ENCODE measurements around the gene TM7SF3. TPM values are rescaled to one million over a fixed set of nuclear protein-coding genes. Genes with fewer than 3 reads are reported as not detected.
A peak's percentile ranks its signal among the peaks of the same experiment; 100 is the strongest.
"Not testable (repeated sequence)": the region's sequence is repeated elsewhere in the genome, so short reads cannot be mapped to it uniquely, and the experiment has no call there.

The TM7SF3 gene, protein sequence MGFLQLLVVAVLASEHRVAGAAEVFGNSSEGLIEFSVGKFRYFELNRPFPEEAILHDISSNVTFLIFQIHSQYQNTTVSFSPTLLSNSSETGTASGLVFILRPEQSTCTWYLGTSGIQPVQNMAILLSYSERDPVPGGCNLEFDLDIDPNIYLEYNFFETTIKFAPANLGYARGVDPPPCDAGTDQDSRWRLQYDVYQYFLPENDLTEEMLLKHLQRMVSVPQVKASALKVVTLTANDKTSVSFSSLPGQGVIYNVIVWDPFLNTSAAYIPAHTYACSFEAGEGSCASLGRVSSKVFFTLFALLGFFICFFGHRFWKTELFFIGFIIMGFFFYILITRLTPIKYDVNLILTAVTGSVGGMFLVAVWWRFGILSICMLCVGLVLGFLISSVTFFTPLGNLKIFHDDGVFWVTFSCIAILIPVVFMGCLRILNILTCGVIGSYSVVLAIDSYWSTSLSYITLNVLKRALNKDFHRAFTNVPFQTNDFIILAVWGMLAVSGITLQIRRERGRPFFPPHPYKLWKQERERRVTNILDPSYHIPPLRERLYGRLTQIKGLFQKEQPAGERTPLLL
- 118 and 119 TPM in 2 replicates for total RNA-seq

GRCh38 chr12:27014085-27014858, at the start of gene TM7SF3:
Gene TM7SF3 (minus strand): TSS chr12:27014384. CDS start chr12:27014168, 216 bp downstream.
- peak; percentile 67 for DNase-seq (ENCODE audit: low read depth)

- no peak for DNase-seq (ENCODE audit: low read depth)
Measured at GRCh38 chr12:27063250-27063851, 49.2 kb upstream of the TM7SF3 start.

GRCh38 chr12:27061317-27061716, 47.1 kb upstream of the TM7SF3 start:
- DNase-seq (ENCODE audit: low read depth), result no peak

GRCh38 chr12:27060740-27061139, 46.6 kb upstream of the TM7SF3 start:
- no peak for DNase-seq (ENCODE audit: low read depth)

DNA sequence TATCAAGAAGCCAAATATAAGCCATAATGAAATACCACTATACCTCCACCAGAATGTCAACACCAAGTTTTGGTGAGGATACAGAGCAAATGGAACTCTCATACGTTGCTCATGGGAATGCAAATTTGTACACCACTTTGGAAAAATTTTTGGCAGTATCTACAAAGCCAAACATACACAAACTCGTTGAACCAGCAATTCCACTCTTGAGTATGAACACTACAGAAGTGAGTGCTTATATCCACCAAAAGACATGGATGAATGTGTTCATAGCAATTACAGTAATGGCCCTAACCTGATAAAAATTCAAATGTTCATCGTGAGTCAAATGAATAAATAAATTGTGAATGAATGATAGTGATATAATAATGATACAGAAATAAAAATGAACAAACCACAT, 43.4 kb upstream of the TM7SF3 start:
- no peak for DNase-seq (ENCODE audit: low read depth)

GRCh38 chr12:27055966-27056365, 41.8 kb upstream of the TM7SF3 start:
- DNase-seq (ENCODE audit: low read depth), result no peak

GRCh38 chr12:27052742-27053141, 38.6 kb upstream of the TM7SF3 start:
- no peak for DNase-seq (ENCODE audit: low read depth)

DNA sequence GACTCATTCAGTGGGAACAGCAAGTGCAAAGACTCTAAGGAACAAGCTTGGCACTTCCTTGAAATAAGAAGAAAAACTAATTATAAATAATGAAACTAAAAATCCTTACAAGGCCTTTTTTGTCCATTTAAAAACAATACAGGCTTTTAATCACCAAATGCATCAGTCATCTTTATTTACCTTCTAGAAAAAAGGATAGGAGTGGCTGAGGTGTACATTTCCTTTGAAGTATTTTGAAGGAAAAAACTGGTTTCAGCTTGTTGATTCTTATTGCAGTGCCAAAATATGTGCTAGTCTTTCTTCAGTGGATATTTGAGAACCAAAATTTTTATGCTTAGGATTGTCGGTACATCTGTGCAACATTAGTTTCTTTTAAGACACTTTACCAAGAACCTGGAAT, 38.0 kb upstream of the TM7SF3 start:
- peak; percentile 11 for DNase-seq (ENCODE audit: low read depth)

GRCh38 chr12:27048822-27049752, 34.9 kb upstream of the TM7SF3 start:
- DNase-seq (ENCODE audit: low read depth), result no peak

DNA sequence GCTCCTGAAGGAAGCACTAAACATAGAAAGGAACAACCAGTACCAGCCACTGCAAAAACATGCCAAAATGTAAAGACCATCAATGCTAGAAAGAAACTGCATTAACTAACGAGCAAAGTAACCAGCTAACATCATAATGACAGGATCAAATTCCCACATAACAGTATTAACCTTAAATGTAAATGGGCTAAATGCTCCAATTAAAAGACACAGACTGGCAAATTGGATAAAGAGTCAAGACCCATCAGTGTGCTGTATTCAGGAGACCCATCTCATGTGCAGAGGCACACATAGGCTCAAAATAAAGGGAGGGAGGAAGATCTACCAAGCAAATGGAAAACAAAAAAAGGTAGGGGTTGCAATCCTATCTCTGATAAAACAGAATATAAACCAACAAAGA, 27.8 kb upstream of the TM7SF3 start:
- not testable (repeated sequence) for DNase-seq (ENCODE audit: low read depth)

- DNase-seq (ENCODE audit: low read depth), result not testable (repeated sequence)
Measured at GRCh38 chr12:27040637-27041036, 26.5 kb upstream of the TM7SF3 start.

GRCh38 chr12:27034607-27035293, 20.6 kb upstream of the TM7SF3 start:
- DNase-seq (ENCODE audit: low read depth), result no peak

DNA sequence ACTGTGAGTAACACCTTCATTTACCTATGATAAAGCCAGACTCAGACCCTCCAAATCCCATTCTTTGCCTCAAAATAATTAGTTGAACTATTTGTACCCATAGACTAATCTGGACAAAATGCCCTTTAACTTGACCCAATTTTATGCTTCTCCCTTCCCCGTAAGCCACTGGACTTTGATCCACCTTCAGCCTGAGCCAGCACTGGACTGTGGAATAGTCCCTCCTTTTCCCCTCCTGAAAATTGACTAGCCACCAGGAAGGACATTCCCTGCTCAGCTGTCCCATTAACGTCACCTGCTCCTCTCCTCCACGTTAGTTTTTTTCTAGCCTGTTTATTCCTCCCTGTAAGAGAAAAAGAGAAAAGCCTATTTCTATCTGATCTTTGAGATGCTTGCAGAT, 18.5 kb upstream of the TM7SF3 start:
- DNase-seq (ENCODE audit: low read depth), result no peak

DNA sequence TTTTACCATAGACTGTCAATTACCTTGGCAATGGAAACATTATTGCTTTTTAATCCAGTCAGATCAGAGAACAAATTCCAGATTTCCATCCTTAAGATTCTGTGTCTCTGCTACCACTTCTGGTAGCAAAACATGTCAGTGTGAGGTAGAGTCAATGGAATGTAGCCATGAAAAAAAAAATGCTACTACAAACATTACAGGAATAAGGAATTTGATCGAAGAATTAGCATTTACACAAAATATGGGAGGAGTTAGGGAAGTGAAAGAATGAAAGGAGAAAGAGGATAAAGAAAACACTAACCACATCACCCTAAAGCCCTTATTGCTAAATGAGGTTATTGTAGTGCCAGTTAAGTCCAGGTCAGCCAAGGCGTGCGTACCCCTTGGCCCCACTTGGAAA, 17.3 kb upstream of the TM7SF3 start:
- DNase-seq (ENCODE audit: low read depth), result no peak

- no peak for DNase-seq (ENCODE audit: low read depth)
Measured at GRCh38 chr12:27026257-27026656, 12.1 kb upstream of the TM7SF3 start.

DNA sequence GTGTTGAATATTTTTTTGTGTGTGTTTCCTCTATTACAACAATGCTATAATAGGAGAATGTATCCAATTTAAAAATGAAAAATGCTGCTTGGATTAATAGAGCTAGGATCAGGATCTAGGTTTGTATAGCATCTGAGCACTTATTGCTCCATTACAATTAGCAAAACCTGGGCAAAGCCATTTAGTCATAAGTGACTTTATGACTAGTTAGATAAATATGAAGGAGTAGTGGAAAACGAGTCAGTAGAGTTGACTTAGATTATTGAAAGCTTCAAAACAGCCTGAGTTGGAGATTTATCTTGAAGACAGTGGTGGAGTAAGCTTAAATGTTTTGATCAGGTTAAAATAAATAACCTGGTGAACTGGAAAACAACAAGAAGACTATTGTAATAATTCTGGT, 10.9 kb upstream of the TM7SF3 start:
- DNase-seq (ENCODE audit: low read depth), result no peak

- no peak for DNase-seq (ENCODE audit: low read depth)
Measured at GRCh38 chr12:27024291-27024690, 10.1 kb upstream of the TM7SF3 start.

DNA sequence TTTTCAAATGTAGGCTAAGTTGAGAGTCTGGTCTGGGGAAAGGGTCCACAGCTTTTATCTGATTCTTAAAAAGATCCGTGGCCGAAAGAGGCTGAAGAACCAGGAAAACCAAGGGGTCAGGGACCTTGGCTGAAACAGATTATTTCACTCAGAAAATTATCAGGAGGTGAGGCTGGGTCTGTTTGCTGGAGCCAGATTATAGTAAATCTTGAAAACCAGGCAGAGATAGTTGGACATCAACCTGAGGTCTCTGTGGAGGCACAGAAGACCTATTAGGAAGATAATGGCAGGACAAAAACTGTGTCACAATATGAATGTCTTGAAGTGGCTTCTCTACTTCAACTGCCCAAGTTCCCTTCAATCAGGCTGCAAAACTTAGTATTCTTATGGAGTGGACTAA, 6.6 kb upstream of the TM7SF3 start:
- no peak for DNase-seq (ENCODE audit: low read depth)

GRCh38 chr12:27018037-27018436, 3.9 kb upstream of the TM7SF3 start:
- no peak for DNase-seq (ENCODE audit: low read depth)

- DNase-seq (ENCODE audit: low read depth), result not testable (repeated sequence)
Measured at GRCh38 chr12:27017163-27017823, 3.1 kb upstream of the TM7SF3 start.
